Measurements from ENCODE around the gene DPM2. TPM values are rescaled to one million over a fixed set of nuclear protein-coding genes. Genes with fewer than 3 reads are reported as not detected.

DPM2 gene
- total RNA-seq, 6 experiments from 2014 or later: 10.6 to 19.1 (median 13.9) TPM

DNA sequence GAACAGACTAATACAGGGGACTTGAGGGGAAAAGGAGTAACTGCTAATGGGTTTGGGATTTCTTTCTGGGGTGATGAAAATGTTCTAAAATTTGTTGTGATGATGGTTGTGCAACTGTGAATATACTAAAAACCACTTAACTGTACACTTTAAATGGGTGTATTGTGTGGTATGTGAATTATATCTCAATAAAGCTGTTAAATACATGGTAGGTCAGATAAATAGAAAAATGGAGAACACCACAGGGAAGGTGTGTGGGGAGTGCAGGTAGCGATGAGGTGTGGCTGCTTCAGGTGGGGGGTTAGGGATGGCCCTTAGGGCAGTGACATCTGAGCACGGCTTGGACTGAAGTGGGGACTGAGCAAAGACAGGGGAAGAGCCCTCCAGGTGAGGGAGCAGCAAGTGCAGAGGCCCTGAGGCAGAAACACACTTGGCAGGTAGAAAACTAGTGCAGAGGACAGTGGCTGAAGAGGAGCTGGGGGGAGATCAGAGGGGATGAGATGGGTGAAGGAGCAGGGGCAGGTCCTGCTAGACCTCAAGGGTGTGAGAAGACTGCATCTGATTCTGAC lies 22.3 kb upstream of the DPM2 start:
- H3K36me3 ChIP-seq: no peaks in the 10 kb centered on the region
- ATAC-seq: no peak
- intact Hi-C loops (cut with DNase I): no loop called here
- H3K4me1 ChIP-seq: peaks cover 0 to 76% (median 29%) of the 10 kb centered on the region in 4 donors
- H3K4me3 ChIP-seq: no peak overlapping the region
- H3K9me3 ChIP-seq: no peaks in the 10 kb centered on the region
- DNase-seq: no peak
- TF ChIP-seq POLR2A (IDR thresholded peaks at IDR 0.05): no peak
- TF ChIP-seq, protein P1, sequence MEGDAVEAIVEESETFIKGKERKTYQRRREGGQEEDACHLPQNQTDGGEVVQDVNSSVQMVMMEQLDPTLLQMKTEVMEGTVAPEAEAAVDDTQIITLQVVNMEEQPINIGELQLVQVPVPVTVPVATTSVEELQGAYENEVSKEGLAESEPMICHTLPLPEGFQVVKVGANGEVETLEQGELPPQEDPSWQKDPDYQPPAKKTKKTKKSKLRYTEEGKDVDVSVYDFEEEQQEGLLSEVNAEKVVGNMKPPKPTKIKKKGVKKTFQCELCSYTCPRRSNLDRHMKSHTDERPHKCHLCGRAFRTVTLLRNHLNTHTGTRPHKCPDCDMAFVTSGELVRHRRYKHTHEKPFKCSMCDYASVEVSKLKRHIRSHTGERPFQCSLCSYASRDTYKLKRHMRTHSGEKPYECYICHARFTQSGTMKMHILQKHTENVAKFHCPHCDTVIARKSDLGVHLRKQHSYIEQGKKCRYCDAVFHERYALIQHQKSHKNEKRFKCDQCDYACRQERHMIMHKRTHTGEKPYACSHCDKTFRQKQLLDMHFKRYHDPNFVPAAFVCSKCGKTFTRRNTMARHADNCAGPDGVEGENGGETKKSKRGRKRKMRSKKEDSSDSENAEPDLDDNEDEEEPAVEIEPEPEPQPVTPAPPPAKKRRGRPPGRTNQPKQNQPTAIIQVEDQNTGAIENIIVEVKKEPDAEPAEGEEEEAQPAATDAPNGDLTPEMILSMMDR (IDR thresholded peaks at IDR 0.05): no peak
- WGBS (ENCODE audit: insufficient coverage, low coverage, low lambda C conversion rate, missing lambda C conversion rate): 85% methylated on average over 2 of the region's 2 CpGs
- H3K27ac ChIP-seq: no peak overlapping the region
- no peaks in the 10 kb centered on the region for H3K27me3 ChIP-seq

DNA sequence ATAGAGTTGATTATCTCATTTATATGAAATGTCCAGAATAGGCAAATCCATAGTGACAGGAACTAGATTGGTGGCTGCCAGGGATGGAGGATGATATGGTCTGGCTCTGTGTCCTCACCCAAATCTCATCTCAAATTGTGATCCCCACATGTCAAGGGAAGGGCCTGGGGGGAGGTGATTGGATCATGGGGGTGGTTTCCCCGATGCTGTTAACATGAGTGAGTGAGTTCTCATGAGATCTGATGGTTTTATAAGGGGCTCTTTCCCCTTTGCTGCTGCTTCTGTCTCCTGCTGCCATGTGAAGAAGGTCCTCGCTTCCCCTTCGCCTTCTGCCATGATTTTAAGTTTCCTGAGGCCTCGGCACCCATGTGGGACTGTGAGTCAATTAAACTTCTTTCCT lies 21.7 kb upstream of the DPM2 start:
- Histone ChIP-seq H3K4me1 (peaks cover 0 to 75% (median 29%) of the 10 kb centered on the region in 4 donors), H3K27ac (no peak overlapping the region), H3K27me3 (no peaks in the 10 kb centered on the region), H3K36me3 (no peaks in the 10 kb centered on the region), H3K9me3 (no peaks in the 10 kb centered on the region), H3K4me3 (no peak overlapping the region)
- intact Hi-C loops (cut with DNase I): no loop called here
- ATAC-seq: no peak
- no peak for DNase-seq
- WGBS (ENCODE audit: insufficient coverage, low coverage, low lambda C conversion rate, missing lambda C conversion rate): 92% methylated on average over 2 of the region's 4 CpGs
- TF ChIP-seq, protein P1 (IDR thresholded peaks at IDR 0.05): no peak
- no peak for TF ChIP-seq POLR2A (IDR thresholded peaks at IDR 0.05)

DNA sequence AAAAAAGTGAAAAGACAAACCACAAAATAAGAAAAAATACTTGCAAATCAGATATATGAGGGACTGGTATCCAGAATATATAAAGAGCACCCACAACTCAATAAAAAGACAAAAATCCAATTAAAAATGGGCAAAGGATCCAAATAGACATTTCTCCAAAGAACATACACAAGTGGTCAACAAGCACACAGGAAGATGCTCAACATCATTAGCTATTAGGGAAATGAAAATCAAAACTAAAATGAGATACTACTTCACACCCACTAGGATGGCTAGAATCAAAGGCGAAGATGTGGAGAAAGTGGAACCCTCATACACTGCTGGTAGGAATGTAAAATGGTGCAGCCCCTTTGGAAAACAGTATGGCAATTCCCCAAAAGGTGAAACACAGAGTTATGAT lies 21.1 kb upstream of the DPM2 start:
- no peaks in the 10 kb centered on the region for H3K27me3 ChIP-seq
- intact Hi-C loops (cut with DNase I): no loop called here
- no peak overlapping the region for H3K4me3 ChIP-seq
- no peak overlapping the region for H3K27ac ChIP-seq
- ATAC-seq: no peak
- TF ChIP-seq POLR2A (IDR thresholded peaks at IDR 0.05): no peak
- TF ChIP-seq, protein P1 (IDR thresholded peaks at IDR 0.05): no peak
- WGBS (ENCODE audit: insufficient coverage, low coverage, low lambda C conversion rate, missing lambda C conversion rate): 80% methylated on average over 1 of the region's 1 CpG
- no peak for DNase-seq
- no peaks in the 10 kb centered on the region for H3K36me3 ChIP-seq
- no peaks in the 10 kb centered on the region for H3K9me3 ChIP-seq
- peaks cover 0 to 69% (median 25%) of the 10 kb centered on the region in 4 donors for H3K4me1 ChIP-seq

DNA sequence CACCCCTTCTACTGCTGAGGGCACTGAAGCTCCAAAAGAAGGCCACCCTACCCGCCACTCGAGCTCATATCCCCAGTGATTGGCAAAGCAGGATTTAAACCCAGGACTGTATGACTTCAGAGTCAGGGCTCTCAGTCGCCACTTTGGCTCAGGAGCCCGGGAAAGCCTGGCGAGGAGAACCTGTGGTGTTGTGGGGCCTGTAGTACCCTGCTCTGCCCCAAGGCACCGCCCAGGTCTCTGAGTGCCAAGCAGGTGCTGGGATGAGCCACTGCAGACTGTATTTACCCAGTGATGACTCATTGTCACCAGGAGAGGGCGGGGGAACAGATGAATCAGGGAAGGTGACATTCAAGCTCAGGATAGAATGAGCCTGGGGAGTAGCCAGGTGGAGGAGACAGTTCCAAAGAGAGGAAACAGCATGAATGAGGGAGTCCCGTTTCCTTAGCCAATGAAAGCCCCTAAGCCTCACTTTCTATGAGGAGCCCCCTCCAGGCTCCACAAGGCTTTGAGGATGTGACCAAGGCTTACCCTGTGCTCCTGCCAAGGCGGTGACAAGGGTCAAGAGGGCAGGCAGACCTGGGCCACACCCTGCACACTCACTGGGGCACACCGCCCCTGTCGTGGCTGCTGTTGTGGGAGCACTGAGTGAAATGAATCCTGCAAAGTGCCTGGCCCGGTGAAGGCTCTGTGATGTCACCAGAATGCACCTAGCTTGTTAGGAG lies 17.8 kb upstream of the DPM2 start:
- no peak overlapping the region for H3K4me3 ChIP-seq
- H3K27me3 ChIP-seq: no peaks in the 10 kb centered on the region
- H3K27ac ChIP-seq: peak overlapping the region; percentile 42 to 68 (median 43)
- H3K9me3 ChIP-seq: no peaks in the 10 kb centered on the region
- 14% methylated on average over 7 of the region's 12 CpGs for WGBS (ENCODE audit: insufficient coverage, low coverage, low lambda C conversion rate, missing lambda C conversion rate)
- DNase-seq (peak; percentile 88 to 90 (median 89)), ATAC-seq (peak; percentile 89 to 96 (median 92))
- TF ChIP-seq POLR2A (IDR thresholded peaks at IDR 0.05): no peak
- TF ChIP-seq, protein P1 (IDR thresholded peaks at IDR 0.05): peak; percentile 31 to 81 (median 50)
- H3K36me3 ChIP-seq: no peaks in the 10 kb centered on the region
- H3K4me1 ChIP-seq: peaks cover 0 to 54% (median 16%) of the 10 kb centered on the region in 4 donors
- intact Hi-C loops (cut with DNase I): no loop called here
